Caco-2 (cell line): ENCODE results near the gene TPD52L3. TPM values are rescaled to one million over a fixed set of nuclear protein-coding genes. Genes with fewer than 3 reads are reported as not detected.

ENCODE experiments used
- Bru-seq: library from RNA; stranded (reverse); fragments of 400-500 nt; gene quantifications from one replicate; lab custom pipeline; 2021; lab: Mats Ljungman, UMichigan
- BruChase-seq, 2 experiments: library from RNA; stranded (reverse); fragments of 400-500 nt; gene quantifications; one replicate each; lab custom pipeline; 2021; lab: Mats Ljungman, UMichigan
- BruUV-seq: library from RNA; stranded (reverse); fragments of 400-500 nt; replicated peaks from 2 replicates; lab custom pipeline; 2021; lab: Mats Ljungman, UMichigan
- CTCF ChIA-PET: fragments of 300-600 bp; sonication (Branson Sonifier 250); formaldehyde crosslinking; loops from one replicate; lab custom pipeline; 2022; ENCODE audit warnings: antibody characterized with exemption; lab: Charles Lee
- POLR2A ChIA-PET: fragments of 300-600 bp; sonication (Branson Sonifier 250); formaldehyde crosslinking; loops from one replicate; lab custom pipeline; 2022; ENCODE audit warnings: antibody characterized with exemption; lab: Charles Lee
- DNase-seq, 2 experiments: peaks; one replicate each; pipeline versions ENCODE4 v3.0.0 to v3.0.0-alpha.2; 2020 to 2022
- H3K27me3 ChIP-seq: replicated peaks from 2 replicates; pipeline ENCODE4 v1.6.0; 2011; ENCODE audit warnings: low read length; ENCODE audit not compliant: control insufficient read depth, insufficient read depth
- H3K36me3 ChIP-seq: 2 replicates; pipeline ENCODE4 v1.5.1; 2011; ENCODE audit warnings: low read length; ENCODE audit not compliant: control insufficient read depth, insufficient read depth
- H3K4me1 ChIP-seq: fragments of 250-450 bp; sonication (Bioruptor Pico); 2 replicates; pipeline ENCODE4 v1.5.1; 2020; ENCODE audit warnings: mild to moderate bottlenecking
- H3K4me3 ChIP-seq: 2 replicates; pipeline ENCODE4 v1.5.1; 2011; ENCODE audit warnings: low read depth, mild to moderate bottlenecking, control low read depth, low read length
- H3K9me3 ChIP-seq: fragments of 250-450 bp; sonication (Bioruptor Pico); 2 replicates; pipeline ENCODE4 v1.5.1; 2020; ENCODE audit warnings: mild to moderate bottlenecking, moderate library complexity
- H3K27ac Mint-ChIP-seq: one replicate; pipeline ENCODE4 v1.8.0; 2022; ENCODE audit warnings: mixed read lengths; ENCODE audit not compliant: unreplicated experiment
- H3K27me3 Mint-ChIP-seq: one replicate; pipeline ENCODE4 v1.8.0; 2022; ENCODE audit warnings: mixed read lengths; ENCODE audit not compliant: insufficient read depth, unreplicated experiment
- H3K36me3 Mint-ChIP-seq: one replicate; pipeline ENCODE4 v1.8.0; 2022; ENCODE audit warnings: mild to moderate bottlenecking, mixed read lengths; ENCODE audit not compliant: insufficient read depth, unreplicated experiment
- H3K4me1 Mint-ChIP-seq: one replicate; pipeline ENCODE4 v1.8.0; 2022; ENCODE audit warnings: low read depth, mixed read lengths; ENCODE audit not compliant: unreplicated experiment
- H3K4me3 Mint-ChIP-seq: one replicate; pipeline ENCODE4 v1.8.0; 2022; ENCODE audit warnings: mild to moderate bottlenecking, moderate library complexity, mixed read lengths; ENCODE audit not compliant: unreplicated experiment
- H3K9me3 Mint-ChIP-seq: one replicate; pipeline ENCODE4 v1.8.0; 2022; ENCODE audit warnings: mixed read lengths; ENCODE audit not compliant: unreplicated experiment
- CTCF ChIP-seq, 2 experiments: fragments of 200-600 bp in 1 of 2; IDR thresholded peaks; 1 replicate in 1 of 2; 2 replicates in 1 of 2; pipeline versions ENCODE4 v1.5.1 to v1.8.0; 2011 to 2022; ENCODE audit warnings: antibody characterized with exemption in 1 of 2, control low read depth in 1 of 2, inconsistent platforms in 1 of 2, low read depth in 1 of 2, low read length in 1 of 2, mild to moderate bottlenecking in 1 of 2, moderate library complexity in 1 of 2; ENCODE audit not compliant: insufficient read depth in 1 of 2, severe bottlenecking in 1 of 2, unreplicated experiment in 1 of 2
- intact Hi-C: fragments of 100-400 bp; cut with micrococcal nuclease; formaldehyde crosslinking; loops from one replicate; pipeline ENCODE4 v1.10.0; 2022; ENCODE audit not compliant: unreplicated experiment
- long read RNA-seq: library from polyadenylated mRNA; stranded (forward); transcript quantifications from one replicate; pipeline ENCODE4 v2.0.0, GENCODE V29; 2022
- total RNA-seq: library from RNA; stranded (reverse); gene quantifications from 2 replicates; pipeline ENCODE4 v1.2.3, GENCODE V29; 2022

The TPD52L3 gene
- total RNA-seq (not detected in 2 replicates), Bru-seq, nascent RNA (not detected), BruChase-seq, experiment 1, labeled RNA remaining after a 2-hour chase (not detected), BruChase-seq, experiment 2, labeled RNA remaining after a 6-hour chase (not detected)
- long read RNA-seq = 0 reads

- Histone ChIP-seq H3K27me3 (no peaks in the 10 kb centered on the region), H3K36me3 (no peaks in the 10 kb centered on the region), H3K4me3 (no peak within 1 kb of the TSS), H3K9me3 (no peaks in the 10 kb centered on the region), H3K4me1 (no peaks in the 10 kb centered on the region)
- H3K27me3 Mint-ChIP-seq = peaks cover 3% of the 10 kb centered on the region
- no peaks in the 10 kb centered on the region for H3K36me3 Mint-ChIP-seq
- no peak within 1 kb of the TSS for H3K4me3 Mint-ChIP-seq
- no peak for DNase-seq
- ChIA-PET CTCF (no interaction called here), POLR2A (no interaction called here)
- H3K4me1 Mint-ChIP-seq = no peaks in the 10 kb centered on the region
- no peak within 1 kb of the TSS for H3K27ac Mint-ChIP-seq
- no peaks in the 10 kb centered on the region for H3K9me3 Mint-ChIP-seq
- intact Hi-C loops = no loop called here
- BruUV-seq = no TSS peak
- TF ChIP-seq CTCF (IDR thresholded peaks at IDR 0.05; ENCODE audit: insufficient read depth in 1 of 2, low read depth in 1 of 2, low read length in 1 of 2, severe bottlenecking in 1 of 2, unreplicated experiment in 1 of 2) = no peak
Measured at GRCh38 chr9:6328103-6328502, at the start of gene TPD52L3. Gene TPD52L3 (plus strand): TSS chr9:6328375. CDS start chr9:6328596, 221 bp downstream.

GRCh38 chr9:6301858-6302257 lies 26.3 kb upstream of the TPD52L3 start:
- BruUV-seq = no TSS peak
- no peak overlapping the region for H3K4me3 ChIP-seq
- DNase-seq = no peak
- Mint-ChIP-seq H3K4me3 (no peak overlapping the region), H3K9me3 (no peaks in the 10 kb centered on the region), H3K4me1 (no peaks in the 10 kb centered on the region), H3K27ac (no peak overlapping the region), H3K36me3 (no peaks in the 10 kb centered on the region), H3K27me3 (peaks cover 3% of the 10 kb centered on the region)
- CTCF ChIA-PET = no interaction called here
- no peak for TF ChIP-seq CTCF (IDR thresholded peaks at IDR 0.05; ENCODE audit: insufficient read depth in 1 of 2, low read depth in 1 of 2, low read length in 1 of 2, severe bottlenecking in 1 of 2, unreplicated experiment in 1 of 2)
- H3K27me3 ChIP-seq = no peaks in the 10 kb centered on the region
- H3K4me1 ChIP-seq = no peaks in the 10 kb centered on the region
- no peaks in the 10 kb centered on the region for H3K36me3 ChIP-seq
- intact Hi-C loops = loop anchor here (10.0 kb wide), 1 partner anchor 417 kb away; no protein-coding TSS in a partner anchor
- POLR2A ChIA-PET = no interaction called here
- no peaks in the 10 kb centered on the region for H3K9me3 ChIP-seq

GRCh38 chr9:6302417-6302816 lies 25.8 kb upstream of the TPD52L3 start:
- ChIA-PET POLR2A (no interaction called here), CTCF (no interaction called here)
- peak in 1 of 2 experiments; percentile 1 for DNase-seq
- no peaks in the 10 kb centered on the region for H3K9me3 Mint-ChIP-seq
- intact Hi-C loops = loop anchor here (10.0 kb wide), 1 partner anchor 418 kb away; no protein-coding TSS in a partner anchor
- no peaks in the 10 kb centered on the region for H3K4me1 Mint-ChIP-seq
- H3K4me3 ChIP-seq = no peak overlapping the region
- H3K27me3 ChIP-seq = no peaks in the 10 kb centered on the region
- no TSS peak for BruUV-seq
- H3K9me3 ChIP-seq = no peaks in the 10 kb centered on the region
- no peak for TF ChIP-seq CTCF (IDR thresholded peaks at IDR 0.05; ENCODE audit: insufficient read depth in 1 of 2, low read depth in 1 of 2, low read length in 1 of 2, severe bottlenecking in 1 of 2, unreplicated experiment in 1 of 2)
- peaks cover 3% of the 10 kb centered on the region for H3K27me3 Mint-ChIP-seq
- no peaks in the 10 kb centered on the region for H3K36me3 ChIP-seq
- H3K36me3 Mint-ChIP-seq = no peaks in the 10 kb centered on the region
- H3K27ac Mint-ChIP-seq = no peak overlapping the region
- H3K4me1 ChIP-seq = no peaks in the 10 kb centered on the region
- H3K4me3 Mint-ChIP-seq = no peak overlapping the region
